ENCODE results near the gene SP5.
"Not testable (repeated sequence)": the region's sequence is repeated elsewhere in the genome, so short reads cannot be mapped to it uniquely, and the experiment has no call there.

SP5 gene

DNA sequence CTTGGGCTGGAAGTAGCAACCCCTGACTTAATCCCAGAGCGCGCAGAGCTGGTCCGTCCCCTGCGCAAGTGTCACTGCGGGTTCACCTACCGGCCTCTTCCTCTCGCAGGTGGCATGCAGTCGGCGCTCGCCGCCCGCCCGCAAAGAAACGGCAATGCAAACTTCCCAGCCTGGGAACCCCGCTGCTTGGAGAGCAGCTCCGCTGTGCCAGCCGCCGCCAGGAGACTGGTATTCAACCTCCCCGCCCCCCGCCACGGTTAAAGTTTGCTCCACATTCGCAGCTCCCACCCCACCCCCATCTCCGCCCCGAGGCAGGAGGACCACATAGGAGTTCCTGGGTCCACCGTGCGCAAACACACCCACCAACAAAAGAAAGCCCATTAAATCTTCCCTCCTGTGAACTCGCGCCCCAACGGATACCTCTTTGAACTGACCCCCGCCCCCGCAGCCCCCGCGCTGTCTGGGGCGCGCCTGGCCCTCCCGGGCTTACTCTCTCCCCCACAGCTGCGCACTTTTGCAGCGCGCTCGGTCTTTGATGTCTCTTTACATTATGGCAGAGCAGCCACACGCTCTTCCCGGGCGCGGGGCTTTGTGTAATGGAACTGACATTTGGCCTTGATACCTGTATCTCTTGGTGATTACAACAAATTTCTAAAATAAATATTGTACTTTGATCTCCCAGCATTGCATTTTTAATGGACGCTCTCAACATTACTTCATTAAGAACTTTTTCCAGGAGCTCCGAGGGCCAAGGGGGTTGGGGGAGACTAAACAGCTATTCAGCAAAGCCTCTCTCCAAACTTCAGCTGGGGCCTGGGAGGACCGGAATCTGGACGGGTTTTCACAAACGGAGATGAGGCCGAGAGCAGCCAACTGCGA lies 3.1 kb upstream of the SP5 start:
- DNase-seq = peak; percentile 57

DNA sequence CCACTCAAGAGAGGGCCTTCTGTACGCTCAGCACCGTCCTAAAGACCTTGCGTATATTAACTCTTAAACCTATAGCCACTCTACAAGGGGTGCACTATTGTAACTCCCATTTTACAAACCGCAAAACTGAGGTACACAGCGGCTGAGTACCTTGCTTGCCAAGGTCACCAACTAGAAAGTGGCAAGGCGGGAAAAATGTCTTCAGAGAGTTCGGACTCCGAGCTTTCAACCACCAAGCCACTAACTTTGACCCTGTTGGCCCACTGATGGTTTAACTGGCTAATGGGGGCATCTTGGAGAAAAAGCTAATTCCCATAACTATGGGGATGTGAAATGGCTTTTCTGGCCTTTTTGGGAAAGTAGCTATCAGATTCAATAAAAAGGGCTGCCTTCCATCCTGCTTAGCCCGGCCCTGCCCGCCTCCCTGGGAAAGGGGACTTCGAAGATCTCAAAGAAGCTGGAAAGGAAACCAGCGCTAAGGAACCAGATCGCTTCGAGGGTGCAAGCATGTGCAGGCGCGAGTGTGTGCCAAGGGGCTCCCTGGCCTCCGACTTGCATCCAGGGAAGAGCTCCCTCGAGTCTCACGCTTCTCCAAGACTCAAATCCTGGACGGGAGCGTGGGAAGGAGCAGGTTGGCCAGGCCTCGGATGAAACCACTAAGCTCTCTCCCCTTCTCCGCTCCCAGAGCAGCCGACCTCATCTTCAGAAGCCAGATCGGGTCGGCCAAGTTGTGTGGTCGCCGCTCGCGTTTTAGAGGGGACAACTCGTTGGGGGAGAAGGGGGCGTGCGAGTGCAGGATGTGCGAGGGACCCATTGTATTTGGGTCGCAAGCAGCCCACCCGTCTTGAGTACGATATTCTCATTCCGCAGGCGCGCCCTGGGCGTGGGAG lies 2.2 kb upstream of the SP5 start:
- no peak for DNase-seq

GRCh38 chr2:170713543-170714380 lies 1.4 kb upstream of the SP5 start:
- DNase-seq = no peak

GRCh38 chr2:170714381-170715061 lies 616 bp upstream of the SP5 start:
- DNase-seq = peak; percentile 31

DNA sequence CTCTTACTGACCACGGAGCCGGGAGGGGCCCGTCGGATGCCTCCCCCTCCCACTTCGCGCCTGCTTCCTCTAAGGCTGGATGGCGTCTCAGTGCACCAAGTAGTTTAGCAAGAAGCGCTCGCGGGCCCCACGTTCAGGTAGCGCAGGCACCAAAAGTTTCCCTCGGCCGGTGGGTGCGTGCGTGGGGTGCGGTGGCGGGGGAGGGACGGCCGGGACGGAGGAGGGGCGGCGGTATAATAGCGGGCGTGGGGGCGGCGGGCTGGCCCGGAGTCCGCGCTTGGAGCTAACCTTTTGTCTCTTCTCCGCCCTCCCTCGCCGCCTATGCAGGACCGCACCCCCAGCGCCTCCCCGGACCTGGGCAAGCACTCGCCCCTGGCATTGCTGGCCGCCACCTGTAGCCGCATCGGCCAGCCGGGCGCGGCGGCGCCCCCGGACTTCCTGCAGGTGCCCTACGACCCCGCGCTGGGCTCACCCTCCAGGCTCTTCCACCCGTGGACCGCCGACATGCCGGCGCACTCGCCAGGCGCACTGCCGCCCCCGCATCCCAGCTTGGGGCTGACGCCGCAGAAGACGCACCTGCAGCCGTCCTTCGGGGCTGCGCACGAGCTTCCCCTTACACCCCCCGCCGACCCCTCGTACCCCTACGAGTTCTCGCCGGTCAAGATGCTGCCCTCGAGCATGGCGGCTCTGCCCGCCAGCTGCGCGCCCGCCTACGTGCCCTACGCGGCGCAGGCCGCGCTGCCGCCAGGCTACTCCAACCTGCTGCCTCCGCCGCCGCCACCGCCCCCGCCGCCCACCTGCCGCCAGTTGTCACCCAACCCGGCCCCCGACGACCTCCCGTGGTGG lies 1.0 kb downstream of the SP5 start:
- DNase-seq = peak; percentile 47

DNA sequence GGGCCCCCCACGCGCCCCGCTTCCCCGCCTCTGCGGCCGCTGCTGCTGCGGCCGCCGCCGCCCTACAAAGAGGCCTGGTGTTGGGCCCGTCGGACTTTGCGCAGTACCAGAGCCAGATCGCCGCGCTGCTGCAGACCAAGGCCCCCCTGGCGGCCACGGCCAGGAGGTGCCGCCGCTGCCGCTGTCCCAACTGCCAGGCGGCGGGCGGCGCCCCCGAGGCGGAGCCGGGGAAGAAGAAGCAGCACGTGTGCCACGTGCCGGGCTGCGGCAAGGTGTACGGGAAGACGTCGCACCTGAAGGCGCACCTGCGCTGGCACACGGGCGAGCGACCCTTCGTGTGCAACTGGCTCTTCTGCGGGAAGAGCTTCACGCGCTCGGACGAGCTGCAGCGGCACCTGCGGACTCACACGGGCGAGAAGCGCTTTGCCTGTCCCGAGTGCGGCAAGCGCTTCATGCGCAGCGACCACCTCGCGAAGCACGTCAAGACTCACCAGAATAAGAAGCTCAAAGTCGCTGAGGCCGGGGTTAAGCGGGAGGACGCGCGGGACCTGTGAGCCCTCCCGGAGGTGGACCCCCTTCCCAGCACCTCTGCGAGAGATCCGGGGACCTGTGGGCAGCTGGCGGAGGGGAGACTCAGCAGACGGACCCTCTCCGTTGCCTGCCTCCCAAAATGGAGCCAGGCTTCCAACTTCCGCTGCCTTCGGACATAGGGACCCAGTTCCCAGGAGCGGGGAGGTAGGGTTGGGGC lies 1.9 kb downstream of the SP5 start:
- DNase-seq = peak; percentile 83

DNA sequence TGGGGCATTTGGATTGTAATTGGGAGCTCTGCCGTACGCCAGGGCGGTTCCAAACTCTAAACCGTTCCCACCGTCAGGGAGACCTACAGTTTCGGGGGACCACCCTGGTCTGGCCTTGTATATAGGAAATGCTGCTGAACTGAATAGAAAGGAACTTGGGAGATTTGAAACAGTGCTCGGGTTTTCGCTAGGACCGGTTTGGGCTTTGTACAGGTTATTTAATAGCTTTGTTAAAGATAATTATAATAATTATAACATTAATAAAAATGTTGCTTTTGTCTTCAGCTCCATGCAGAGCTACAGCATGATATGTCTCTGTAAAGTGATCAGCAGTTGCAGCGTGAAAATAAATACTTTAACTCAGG lies 2.4 kb downstream of the SP5 start:
- DNase-seq = no peak

DNA sequence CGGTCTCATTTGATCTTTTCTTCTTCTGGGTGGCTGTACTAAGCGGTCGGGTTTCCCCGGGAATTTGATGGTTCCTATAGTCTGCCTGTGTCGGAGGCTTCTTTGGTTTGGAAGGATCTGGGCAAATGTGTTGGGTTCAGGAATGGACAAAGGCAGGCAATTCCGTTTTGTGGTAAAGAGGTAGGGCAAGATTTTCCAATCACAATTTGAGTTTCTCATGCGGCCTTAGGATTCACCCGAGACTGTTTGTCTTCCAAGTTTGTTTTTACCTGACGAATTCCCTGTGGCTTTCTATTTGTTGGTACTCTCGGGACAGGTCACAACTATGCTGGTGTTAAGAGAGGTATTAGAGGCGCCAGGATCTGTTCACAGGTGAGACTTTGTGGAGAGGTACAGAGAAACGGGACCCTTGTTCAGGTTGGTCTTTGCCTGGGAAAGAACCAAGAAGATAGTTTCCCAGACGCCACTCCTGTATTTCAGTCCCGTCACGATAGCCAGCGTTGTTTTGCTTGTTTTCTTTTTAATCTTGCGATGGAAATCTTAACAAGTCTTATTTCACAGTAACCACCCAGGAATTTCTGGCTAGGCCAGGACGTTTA lies 3.0 kb downstream of the SP5 start:
- peak; percentile 24 for DNase-seq

DNA sequence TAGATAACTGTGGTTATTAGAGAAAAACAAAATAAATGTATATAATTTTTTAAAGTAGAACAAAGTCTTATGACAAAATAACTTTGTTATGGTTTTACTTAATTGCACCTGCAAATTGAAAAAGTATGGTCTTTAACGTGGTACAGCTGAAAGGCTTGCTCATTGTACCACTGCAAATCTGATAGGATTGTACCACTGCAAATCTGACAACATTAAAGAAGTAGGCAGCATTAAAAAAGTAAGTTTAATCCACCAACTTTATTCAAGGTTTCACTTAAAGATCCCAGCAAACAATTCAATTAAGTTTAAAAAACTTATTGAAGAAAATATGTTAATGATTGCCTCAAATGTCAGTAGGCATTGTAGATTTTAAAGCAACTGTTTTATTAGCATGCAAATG lies 4.7 kb downstream of the SP5 start:
- no peak for DNase-seq

- no peak for DNase-seq
Measured at GRCh38 chr2:170721678-170722077, 6.5 kb downstream of the SP5 start.

GRCh38 chr2:170722301-170722700 lies 7.2 kb downstream of the SP5 start:
- DNase-seq = no peak

- DNase-seq = peak; percentile 13
Measured at GRCh38 chr2:170723446-170723958, 8.4 kb downstream of the SP5 start.

DNA sequence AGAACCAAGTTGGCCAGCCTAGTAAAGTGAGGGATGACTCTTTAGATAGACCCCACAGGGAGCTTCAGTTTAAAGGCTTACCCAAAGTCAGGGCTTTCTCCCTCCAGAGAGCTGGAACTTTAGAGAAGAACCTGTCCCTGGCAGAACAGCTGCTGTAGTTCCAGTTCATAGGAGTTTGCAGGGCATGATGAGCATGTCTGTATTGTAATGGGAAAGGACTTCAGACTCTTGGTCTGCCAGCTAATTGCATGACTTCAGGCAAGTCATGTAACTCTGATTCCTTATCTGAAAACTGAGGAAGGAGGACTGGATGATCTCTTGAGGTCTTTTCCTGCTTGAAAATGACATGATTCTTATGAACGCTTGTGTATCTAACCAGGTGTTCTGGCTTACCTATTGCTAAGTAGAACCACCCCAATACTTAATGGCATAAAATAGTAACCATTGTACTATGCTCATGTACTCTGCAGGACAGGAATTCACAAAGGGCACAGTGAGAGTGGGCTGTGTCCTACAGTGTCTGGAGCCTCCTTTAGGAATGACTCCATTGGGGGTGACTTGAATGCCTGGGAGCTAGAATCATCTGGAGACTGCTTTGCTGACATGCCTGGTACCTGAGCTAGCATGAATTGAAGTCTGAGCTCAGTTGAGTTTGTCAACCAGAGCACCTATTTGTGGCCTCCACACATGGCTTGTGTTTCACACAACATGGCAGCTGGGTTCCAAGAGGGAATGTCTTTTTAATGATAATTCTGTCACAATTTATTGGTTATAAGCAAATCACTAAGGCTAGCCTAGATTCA lies 18.9 kb downstream of the SP5 start:
- no peak for DNase-seq

DNA sequence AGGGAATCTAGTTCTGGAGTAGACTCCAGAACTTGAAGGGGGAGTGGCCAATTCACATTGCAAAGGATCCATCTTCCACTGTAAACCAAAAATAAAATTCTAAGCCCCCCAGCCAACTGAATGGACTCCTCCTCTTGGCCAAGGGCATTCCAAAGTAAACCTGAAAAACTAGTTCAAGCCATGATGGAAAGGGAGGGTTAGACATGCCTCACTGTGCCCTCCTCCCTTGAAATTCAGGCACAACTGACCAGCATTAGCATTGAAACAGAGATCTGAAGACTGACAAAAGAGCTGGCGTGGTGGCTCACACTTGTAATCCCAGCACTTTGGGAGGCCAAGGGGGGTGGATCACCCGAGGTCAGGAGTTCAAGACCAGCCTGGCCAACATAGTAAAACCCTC lies 19.5 kb downstream of the SP5 start:
- DNase-seq = not testable (repeated sequence)

GRCh38 chr2:170736628-170737027 lies 21.5 kb downstream of the SP5 start:
- no peak for DNase-seq

GRCh38 chr2:170737406-170737805 lies 22.3 kb downstream of the SP5 start:
- DNase-seq = no peak

- no peak for DNase-seq
Measured at GRCh38 chr2:170737821-170738220, 22.7 kb downstream of the SP5 start.

DNA sequence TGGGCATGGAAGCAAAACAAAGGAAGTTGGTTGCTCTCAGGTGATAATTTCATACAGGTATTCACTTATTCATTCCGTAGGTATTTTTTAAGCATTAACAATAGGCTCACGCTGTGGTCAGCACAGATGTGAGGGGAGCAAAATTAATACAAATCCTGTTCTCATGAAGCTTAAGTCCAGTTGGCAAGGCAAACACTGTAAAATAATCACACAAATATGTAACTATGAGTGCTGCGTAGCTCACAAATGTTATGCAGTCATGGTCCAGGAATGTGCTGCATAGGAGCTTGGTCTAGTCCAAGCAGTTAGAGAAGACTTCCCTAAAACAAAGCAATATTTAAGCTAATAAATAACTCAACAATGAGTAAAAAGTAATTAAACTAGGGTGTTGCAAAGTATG lies 23.9 kb downstream of the SP5 start:
- DNase-seq = no peak

DNA sequence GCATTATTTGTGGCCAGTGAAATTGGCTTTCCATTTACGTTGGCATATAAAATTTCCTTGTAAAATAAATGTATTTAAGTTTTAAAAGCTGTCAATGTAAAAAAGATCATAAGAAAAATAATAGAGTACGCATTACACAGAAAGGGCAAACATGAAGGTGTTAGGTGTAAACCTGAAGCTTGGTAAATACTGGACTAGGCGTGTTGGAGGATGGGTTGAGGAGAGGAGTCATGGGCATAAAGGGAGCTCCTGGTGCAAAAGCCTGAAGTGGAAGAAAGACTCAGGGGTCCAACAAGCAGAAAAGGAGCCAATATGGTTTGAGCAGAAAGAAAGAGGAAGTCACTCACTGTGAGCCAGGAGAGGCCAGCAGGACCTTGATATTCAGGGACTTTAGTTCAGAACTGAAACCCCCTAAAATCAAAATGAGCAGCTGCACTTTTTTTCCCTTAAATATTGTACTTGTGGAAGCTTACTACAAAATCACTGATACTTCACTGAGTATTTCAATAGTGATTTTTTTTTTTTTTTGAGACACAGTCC lies 24.4 kb downstream of the SP5 start:
- no peak for DNase-seq
